WTC11 (cell line): Measurements from ENCODE around the gene LMCD1. TPM values are rescaled to one million over a fixed set of nuclear protein-coding genes. Genes with fewer than 3 reads are reported as not detected.

Experiments
- ATAC-seq: fragments of 200-7000 bp; cut with Tn5 transposase; 2 replicates; pipeline ENCODE4 v1.10.0; 2021; ENCODE audit warnings: mild to moderate bottlenecking, moderate library complexity
- CTCF ChIA-PET: fragments of 300-600 bp; sonication (Branson Sonifier 250); formaldehyde crosslinking; loops from one replicate; lab custom pipeline; 2021; ENCODE audit warnings: antibody characterized with exemption; lab: Charles Lee
- POLR2A ChIA-PET: fragments of 350-600 bp; sonication (Branson Sonifier 250); formaldehyde crosslinking; loops from one replicate; lab custom pipeline; 2021; ENCODE audit warnings: antibody characterized with exemption; lab: Charles Lee
- DNase-seq: peaks from one replicate; pipeline ENCODE4 v3.0.0; 2021; ENCODE audit warnings: low spot score
- H3K27ac Mint-ChIP-seq: 2 replicates; pipeline ENCODE4 v1.8.0; 2021; ENCODE audit warnings: mixed read lengths
- H3K27me3 Mint-ChIP-seq: 2 replicates; pipeline ENCODE4 v1.8.0; 2021; ENCODE audit warnings: low read depth, mild to moderate bottlenecking, moderate library complexity, mixed read lengths
- H3K36me3 Mint-ChIP-seq: 2 replicates; pipeline ENCODE4 v1.8.0; 2021; ENCODE audit warnings: mixed read lengths
- H3K4me1 Mint-ChIP-seq: 2 replicates; pipeline ENCODE4 v1.8.0; 2022; ENCODE audit warnings: mixed read lengths
- H3K4me3 Mint-ChIP-seq: 2 replicates; pipeline ENCODE4 v1.8.0; 2021; ENCODE audit warnings: mild to moderate bottlenecking, moderate library complexity, mixed read lengths
- H3K9me3 Mint-ChIP-seq: 2 replicates; pipeline ENCODE4 v1.8.0; 2021; ENCODE audit warnings: mixed read lengths
- ELF4 ChIP-seq: sonication (generic); formaldehyde crosslinking; IDR thresholded peaks from 2 replicates; pipeline ENCODE4 v1.8.1; 2022; ENCODE audit warnings: low read depth, mild to moderate bottlenecking, moderate library complexity, missing genetic modification reagents
- IRF2 ChIP-seq: sonication (generic); formaldehyde crosslinking; IDR thresholded peaks from 2 replicates; pipeline ENCODE4 v1.8.0; 2022; ENCODE audit warnings: low read depth, missing genetic modification reagents, borderline replicate concordance
- SMAD3 ChIP-seq: sonication (generic); formaldehyde crosslinking; IDR thresholded peaks from 2 replicates; pipeline ENCODE4 v1.8.0; 2022; ENCODE audit warnings: missing genetic modification reagents, mild to moderate bottlenecking, borderline replicate concordance
- SP1 ChIP-seq: sonication (generic); formaldehyde crosslinking; conservative IDR thresholded peaks from 2 replicates; pipeline ENCODE4 v1.8.1; 2022; ENCODE audit warnings: missing genetic modification reagents
- ZNF138 ChIP-seq: sonication (generic); formaldehyde crosslinking; conservative IDR thresholded peaks from 2 replicates; pipeline ENCODE4 v1.8.1; 2022; ENCODE audit warnings: mild to moderate bottlenecking, moderate library complexity, missing genetic modification reagents
- total RNA-seq: library from RNA; stranded (reverse); gene quantifications from 3 replicates; pipeline ENCODE4 v1.2.3, GENCODE V29; 2021
- TF ChIP-seq, protein P1 (sequence below): sonication (generic); formaldehyde crosslinking; IDR thresholded peaks from 2 replicates; pipeline ENCODE4 v1.8.1; 2022; ENCODE audit warnings: mild to moderate bottlenecking, missing genetic modification reagents, moderate library complexity, borderline replicate concordance
- TF ChIP-seq, protein P2 (sequence below): sonication (generic); formaldehyde crosslinking; IDR thresholded peaks from 2 replicates; pipeline ENCODE4 v1.8.0; 2022; ENCODE audit warnings: mild to moderate bottlenecking, missing genetic modification reagents
- TF ChIP-seq, protein P3 (sequence below): sonication (generic); formaldehyde crosslinking; IDR thresholded peaks from 2 replicates; pipeline ENCODE4 v1.8.0; 2022; ENCODE audit warnings: missing genetic modification reagents
- TF ChIP-seq, protein P4 (sequence below): fragments of 250-450 bp; sonication (Bioruptor Pico); IDR thresholded peaks from 2 replicates; pipeline ENCODE4 v1.9.0; 2021; ENCODE audit warnings: mild to moderate bottlenecking, borderline replicate concordance

The LMCD1 gene
- total RNA-seq, 1 experiment from 2014 or later = 12.5 TPM

DNA sequence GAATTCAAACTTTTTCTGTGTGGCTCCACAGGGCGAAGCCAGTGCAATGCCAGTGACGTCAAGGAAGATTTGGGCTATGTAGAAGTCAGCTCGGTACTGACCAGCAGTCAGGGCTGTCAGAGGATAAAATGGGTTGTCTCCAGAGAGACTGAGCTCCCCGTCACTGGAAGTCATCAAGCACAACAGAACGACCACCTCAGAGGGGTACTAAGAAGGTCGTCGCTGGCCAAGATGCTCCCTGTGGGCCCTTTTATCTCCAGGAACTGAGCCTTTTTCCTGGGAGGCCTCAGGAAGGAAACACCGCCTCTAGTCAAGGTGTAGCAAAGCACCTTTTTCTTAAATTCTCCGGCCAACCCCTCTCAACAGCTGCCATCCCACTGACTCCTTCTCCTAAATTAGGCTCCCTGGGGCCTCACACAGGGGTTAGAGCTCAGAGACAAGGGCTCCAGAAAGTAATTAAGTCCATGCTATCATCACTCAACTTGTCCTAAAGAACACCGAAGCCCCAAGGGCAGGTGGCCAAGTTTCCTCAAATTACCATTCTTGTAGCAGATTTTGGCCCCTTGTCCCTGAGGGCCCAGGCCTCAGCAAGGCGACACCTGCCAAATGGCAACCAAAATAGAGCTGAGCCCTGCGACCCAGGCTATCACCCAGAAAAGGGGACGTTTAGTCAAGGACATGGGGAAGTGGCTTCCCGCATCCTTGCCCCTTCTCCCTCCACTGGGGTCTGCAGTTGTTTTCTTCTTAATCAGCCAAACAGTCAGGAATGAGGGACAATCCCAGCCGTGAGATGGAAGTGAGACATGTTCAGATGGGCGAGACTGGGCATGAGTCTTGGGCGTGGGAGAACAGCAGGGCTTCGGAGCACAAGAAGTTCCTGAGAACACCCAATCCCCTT lies 94.9 kb downstream of the LMCD1 start:
- Mint-ChIP-seq H3K9me3 (no peaks in the 10 kb centered on the region), H3K4me1 (0 out of 2 replicates have a peak, but pooled peaks cover 4% of the 10 kb centered on the region), H3K27me3 (no peaks in the 10 kb centered on the region), H3K36me3 (no peaks in the 10 kb centered on the region), H3K4me3 (no peak overlapping the region), H3K27ac (no peak overlapping the region)
- no peak for ATAC-seq
- TF ChIP-seq SMAD3 (CRISPR knock-in tag) (no peak), IRF2 (CRISPR knock-in tag) (no peak), ZNF138 (CRISPR knock-in tag) (no peak)
- TF ChIP-seq, protein P1, sequence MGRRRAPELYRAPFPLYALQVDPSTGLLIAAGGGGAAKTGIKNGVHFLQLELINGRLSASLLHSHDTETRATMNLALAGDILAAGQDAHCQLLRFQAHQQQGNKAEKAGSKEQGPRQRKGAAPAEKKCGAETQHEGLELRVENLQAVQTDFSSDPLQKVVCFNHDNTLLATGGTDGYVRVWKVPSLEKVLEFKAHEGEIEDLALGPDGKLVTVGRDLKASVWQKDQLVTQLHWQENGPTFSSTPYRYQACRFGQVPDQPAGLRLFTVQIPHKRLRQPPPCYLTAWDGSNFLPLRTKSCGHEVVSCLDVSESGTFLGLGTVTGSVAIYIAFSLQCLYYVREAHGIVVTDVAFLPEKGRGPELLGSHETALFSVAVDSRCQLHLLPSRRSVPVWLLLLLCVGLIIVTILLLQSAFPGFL = no peak
- TF ChIP-seq, protein P2, sequence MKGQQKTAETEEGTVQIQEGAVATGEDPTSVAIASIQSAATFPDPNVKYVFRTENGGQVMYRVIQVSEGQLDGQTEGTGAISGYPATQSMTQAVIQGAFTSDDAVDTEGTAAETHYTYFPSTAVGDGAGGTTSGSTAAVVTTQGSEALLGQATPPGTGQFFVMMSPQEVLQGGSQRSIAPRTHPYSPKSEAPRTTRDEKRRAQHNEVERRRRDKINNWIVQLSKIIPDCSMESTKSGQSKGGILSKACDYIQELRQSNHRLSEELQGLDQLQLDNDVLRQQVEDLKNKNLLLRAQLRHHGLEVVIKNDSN (CRISPR knock-in tag) = no peak
- CTCF ChIA-PET = interaction anchor here (1.9 kb wide), 1 partner anchor 155 kb away, joined by 5 read pairs; no protein-coding TSS in a partner anchor
- DNase-seq = no peak
- POLR2A ChIA-PET = no interaction called here

DNA sequence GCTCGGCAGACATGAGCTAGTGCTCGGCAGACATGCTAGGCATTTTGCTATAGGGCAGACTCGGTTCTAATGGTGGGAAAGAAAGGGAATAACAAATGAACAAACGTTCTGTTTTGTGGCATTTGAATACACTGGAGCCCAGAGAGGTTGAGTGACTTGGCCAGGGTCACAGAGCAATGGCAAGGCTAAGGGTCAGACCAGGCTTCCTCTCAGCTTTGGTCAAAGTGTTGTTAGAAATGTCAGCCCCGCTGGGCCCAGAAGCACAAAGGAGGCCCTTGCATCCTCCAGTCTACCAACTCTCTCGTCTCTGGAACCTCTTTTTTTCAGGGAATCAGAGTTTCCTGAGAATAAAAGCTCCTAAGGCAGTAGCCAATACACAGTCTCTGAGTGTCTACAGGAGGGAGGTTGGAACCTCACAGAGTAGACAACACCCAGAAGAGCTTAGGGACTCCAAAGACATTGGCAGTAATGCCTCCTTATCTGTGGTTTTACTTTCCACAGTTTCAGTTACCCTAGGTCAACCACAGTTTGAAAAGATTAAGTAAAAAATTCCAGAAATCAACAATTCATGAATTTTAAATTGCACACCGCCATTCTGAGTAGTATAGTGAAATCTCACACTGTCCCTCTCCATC lies 95.7 kb downstream of the LMCD1 start:
- ChIA-PET POLR2A (no interaction called here), CTCF (interaction anchor here (1.9 kb wide), 1 partner anchor 156 kb away, joined by 5 read pairs; no protein-coding TSS in a partner anchor)
- H3K27ac Mint-ChIP-seq = no peak overlapping the region
- no peak for DNase-seq
- no peaks in the 10 kb centered on the region for H3K36me3 Mint-ChIP-seq
- no peak for ATAC-seq
- H3K27me3 Mint-ChIP-seq = no peaks in the 10 kb centered on the region
- TF ChIP-seq, protein P3, sequence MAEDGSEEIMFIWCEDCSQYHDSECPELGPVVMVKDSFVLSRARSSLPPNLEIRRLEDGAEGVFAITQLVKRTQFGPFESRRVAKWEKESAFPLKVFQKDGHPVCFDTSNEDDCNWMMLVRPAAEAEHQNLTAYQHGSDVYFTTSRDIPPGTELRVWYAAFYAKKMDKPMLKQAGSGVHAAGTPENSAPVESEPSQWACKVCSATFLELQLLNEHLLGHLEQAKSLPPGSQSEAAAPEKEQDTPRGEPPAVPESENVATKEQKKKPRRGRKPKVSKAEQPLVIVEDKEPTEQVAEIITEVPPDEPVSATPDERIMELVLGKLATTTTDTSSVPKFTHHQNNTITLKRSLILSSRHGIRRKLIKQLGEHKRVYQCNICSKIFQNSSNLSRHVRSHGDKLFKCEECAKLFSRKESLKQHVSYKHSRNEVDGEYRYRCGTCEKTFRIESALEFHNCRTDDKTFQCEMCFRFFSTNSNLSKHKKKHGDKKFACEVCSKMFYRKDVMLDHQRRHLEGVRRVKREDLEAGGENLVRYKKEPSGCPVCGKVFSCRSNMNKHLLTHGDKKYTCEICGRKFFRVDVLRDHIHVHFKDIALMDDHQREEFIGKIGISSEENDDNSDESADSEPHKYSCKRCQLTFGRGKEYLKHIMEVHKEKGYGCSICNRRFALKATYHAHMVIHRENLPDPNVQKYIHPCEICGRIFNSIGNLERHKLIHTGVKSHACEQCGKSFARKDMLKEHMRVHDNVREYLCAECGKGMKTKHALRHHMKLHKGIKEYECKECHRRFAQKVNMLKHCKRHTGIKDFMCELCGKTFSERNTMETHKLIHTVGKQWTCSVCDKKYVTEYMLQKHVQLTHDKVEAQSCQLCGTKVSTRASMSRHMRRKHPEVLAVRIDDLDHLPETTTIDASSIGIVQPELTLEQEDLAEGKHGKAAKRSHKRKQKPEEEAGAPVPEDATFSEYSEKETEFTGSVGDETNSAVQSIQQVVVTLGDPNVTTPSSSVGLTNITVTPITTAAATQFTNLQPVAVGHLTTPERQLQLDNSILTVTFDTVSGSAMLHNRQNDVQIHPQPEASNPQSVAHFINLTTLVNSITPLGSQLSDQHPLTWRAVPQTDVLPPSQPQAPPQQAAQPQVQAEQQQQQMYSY (CRISPR knock-in tag) = no peak
- TF ChIP-seq ELF4 (CRISPR knock-in tag) (no peak), SP1 (no peak)
- TF ChIP-seq, protein P4, sequence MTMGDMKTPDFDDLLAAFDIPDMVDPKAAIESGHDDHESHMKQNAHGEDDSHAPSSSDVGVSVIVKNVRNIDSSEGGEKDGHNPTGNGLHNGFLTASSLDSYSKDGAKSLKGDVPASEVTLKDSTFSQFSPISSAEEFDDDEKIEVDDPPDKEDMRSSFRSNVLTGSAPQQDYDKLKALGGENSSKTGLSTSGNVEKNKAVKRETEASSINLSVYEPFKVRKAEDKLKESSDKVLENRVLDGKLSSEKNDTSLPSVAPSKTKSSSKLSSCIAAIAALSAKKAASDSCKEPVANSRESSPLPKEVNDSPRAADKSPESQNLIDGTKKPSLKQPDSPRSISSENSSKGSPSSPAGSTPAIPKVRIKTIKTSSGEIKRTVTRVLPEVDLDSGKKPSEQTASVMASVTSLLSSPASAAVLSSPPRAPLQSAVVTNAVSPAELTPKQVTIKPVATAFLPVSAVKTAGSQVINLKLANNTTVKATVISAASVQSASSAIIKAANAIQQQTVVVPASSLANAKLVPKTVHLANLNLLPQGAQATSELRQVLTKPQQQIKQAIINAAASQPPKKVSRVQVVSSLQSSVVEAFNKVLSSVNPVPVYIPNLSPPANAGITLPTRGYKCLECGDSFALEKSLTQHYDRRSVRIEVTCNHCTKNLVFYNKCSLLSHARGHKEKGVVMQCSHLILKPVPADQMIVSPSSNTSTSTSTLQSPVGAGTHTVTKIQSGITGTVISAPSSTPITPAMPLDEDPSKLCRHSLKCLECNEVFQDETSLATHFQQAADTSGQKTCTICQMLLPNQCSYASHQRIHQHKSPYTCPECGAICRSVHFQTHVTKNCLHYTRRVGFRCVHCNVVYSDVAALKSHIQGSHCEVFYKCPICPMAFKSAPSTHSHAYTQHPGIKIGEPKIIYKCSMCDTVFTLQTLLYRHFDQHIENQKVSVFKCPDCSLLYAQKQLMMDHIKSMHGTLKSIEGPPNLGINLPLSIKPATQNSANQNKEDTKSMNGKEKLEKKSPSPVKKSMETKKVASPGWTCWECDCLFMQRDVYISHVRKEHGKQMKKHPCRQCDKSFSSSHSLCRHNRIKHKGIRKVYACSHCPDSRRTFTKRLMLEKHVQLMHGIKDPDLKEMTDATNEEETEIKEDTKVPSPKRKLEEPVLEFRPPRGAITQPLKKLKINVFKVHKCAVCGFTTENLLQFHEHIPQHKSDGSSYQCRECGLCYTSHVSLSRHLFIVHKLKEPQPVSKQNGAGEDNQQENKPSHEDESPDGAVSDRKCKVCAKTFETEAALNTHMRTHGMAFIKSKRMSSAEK (CRISPR knock-in tag) = no peak
- H3K9me3 Mint-ChIP-seq = no peaks in the 10 kb centered on the region
- no peak overlapping the region for H3K4me3 Mint-ChIP-seq
- 0 out of 2 replicates have a peak, but pooled peaks cover 4% of the 10 kb centered on the region for H3K4me1 Mint-ChIP-seq
